ENCODE measurements around the gene SPACA4.
A peak's percentile ranks its signal among the peaks of the same experiment; 100 is the strongest.
"Not testable (repeated sequence)": the region's sequence is repeated elsewhere in the genome, so short reads cannot be mapped to it uniquely, and the experiment has no call there.

The SPACA4 gene

GRCh38 chr19:48627201-48627864 is 20.8 kb downstream of the SPACA4 start:
- H3K9ac ChIP-seq (ENCODE audit: low read depth in 1 of 2, low read length in 2 of 2), result peak overlapping the region; percentile 49 to 51
- H3K36me3 ChIP-seq (ENCODE audit: control insufficient read depth in 1 of 2, insufficient read depth in 2 of 2, low read length in 2 of 2), result peaks cover 4 to 16% of the 10 kb centered on the region in 2 donors
- H3K27me3 ChIP-seq (ENCODE audit: control insufficient read depth in 1 of 2, insufficient read depth in 2 of 2, low read length in 2 of 2), result no peaks in the 10 kb centered on the region
- no peaks in the 10 kb centered on the region for H3K9me3 ChIP-seq (ENCODE audit: control insufficient read depth in 1 of 2, low read length in 2 of 2)
- H3K4me1 ChIP-seq (ENCODE audit: control insufficient read depth in 1 of 2, insufficient read depth in 2 of 2, low read length in 2 of 2), result peaks cover 40 to 44% of the 10 kb centered on the region in 2 donors
- H3K4me3 ChIP-seq (ENCODE audit: low read depth in 1 of 2, low read length in 2 of 2), result peak overlapping the region; percentile 40 to 46
- peak overlapping the region; percentile 69 for H3K27ac ChIP-seq (ENCODE audit: low read depth, low read length)

- H3K4me3 ChIP-seq (ENCODE audit: low read depth in 1 of 2, low read length in 2 of 2), result peak overlapping the region; percentile 32 to 46
- H3K4me1 ChIP-seq (ENCODE audit: control insufficient read depth in 1 of 2, insufficient read depth in 2 of 2, low read length in 2 of 2), result peaks cover 46 to 49% of the 10 kb centered on the region in 2 donors
- peaks cover 4 to 20% of the 10 kb centered on the region in 2 donors for H3K36me3 ChIP-seq (ENCODE audit: control insufficient read depth in 1 of 2, insufficient read depth in 2 of 2, low read length in 2 of 2)
- no peaks in the 10 kb centered on the region for H3K9me3 ChIP-seq (ENCODE audit: control insufficient read depth in 1 of 2, low read length in 2 of 2)
- H3K27ac ChIP-seq (ENCODE audit: low read depth, low read length), result peak overlapping the region; percentile 69
- H3K27me3 ChIP-seq (ENCODE audit: control insufficient read depth in 1 of 2, insufficient read depth in 2 of 2, low read length in 2 of 2), result no peaks in the 10 kb centered on the region
- peak overlapping the region; percentile 49 to 51 for H3K9ac ChIP-seq (ENCODE audit: low read depth in 1 of 2, low read length in 2 of 2)
Measured at GRCh38 chr19:48627865-48628314, 21.3 kb downstream of the SPACA4 start.

DNA sequence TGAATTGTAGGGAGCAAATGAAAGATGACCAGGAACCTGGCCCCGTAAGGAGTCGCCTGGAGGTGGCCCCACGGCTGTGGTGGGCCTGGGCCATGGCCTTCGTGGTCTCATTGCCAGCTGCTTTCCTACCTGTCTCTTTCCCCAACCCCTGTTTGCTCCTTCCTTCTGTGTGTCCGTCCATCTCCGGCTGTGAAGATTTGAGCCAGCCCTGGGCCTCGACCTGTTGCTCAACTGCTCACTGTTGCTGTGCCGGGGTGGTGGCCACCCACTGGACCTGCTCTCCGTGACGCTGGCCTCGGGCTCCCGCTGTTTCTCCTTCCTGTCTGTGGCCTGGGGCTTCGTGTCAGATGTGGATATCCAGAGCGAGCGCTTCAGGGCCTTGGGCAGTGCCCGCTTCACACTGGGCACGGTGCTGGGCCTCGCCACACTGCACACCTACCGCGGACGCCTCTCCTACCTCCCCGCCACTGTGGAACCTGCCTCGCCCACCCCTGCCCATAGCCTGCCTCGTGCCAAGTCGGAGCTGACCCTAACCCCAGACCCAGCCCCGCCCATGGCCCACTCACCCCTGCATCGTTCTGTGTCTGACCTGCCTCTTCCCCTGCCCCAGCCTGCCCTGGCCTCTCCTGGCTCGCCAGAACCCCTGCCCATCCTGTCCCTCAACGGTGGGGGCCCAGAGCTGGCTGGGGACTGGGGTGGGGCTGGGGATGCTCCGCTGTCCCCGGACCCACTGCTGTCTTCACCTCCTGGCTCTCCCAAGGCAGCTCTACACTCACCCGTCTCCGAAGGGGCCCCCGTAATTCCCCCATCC is 22.1 kb downstream of the SPACA4 start:
- H3K4me3 ChIP-seq (ENCODE audit: low read depth in 1 of 2, low read length in 2 of 2), result no peak overlapping the region
- H3K27ac ChIP-seq (ENCODE audit: low read depth, low read length), result no peak overlapping the region
- peaks cover 48 to 51% of the 10 kb centered on the region in 2 donors for H3K4me1 ChIP-seq (ENCODE audit: control insufficient read depth in 1 of 2, insufficient read depth in 2 of 2, low read length in 2 of 2)
- no peak overlapping the region for H3K9ac ChIP-seq (ENCODE audit: low read depth in 1 of 2, low read length in 2 of 2)
- H3K36me3 ChIP-seq (ENCODE audit: control insufficient read depth in 1 of 2, insufficient read depth in 2 of 2, low read length in 2 of 2), result peaks cover 4 to 20% of the 10 kb centered on the region in 2 donors
- no peaks in the 10 kb centered on the region for H3K9me3 ChIP-seq (ENCODE audit: control insufficient read depth in 1 of 2, low read length in 2 of 2)
- H3K27me3 ChIP-seq (ENCODE audit: control insufficient read depth in 1 of 2, insufficient read depth in 2 of 2, low read length in 2 of 2), result no peaks in the 10 kb centered on the region

DNA sequence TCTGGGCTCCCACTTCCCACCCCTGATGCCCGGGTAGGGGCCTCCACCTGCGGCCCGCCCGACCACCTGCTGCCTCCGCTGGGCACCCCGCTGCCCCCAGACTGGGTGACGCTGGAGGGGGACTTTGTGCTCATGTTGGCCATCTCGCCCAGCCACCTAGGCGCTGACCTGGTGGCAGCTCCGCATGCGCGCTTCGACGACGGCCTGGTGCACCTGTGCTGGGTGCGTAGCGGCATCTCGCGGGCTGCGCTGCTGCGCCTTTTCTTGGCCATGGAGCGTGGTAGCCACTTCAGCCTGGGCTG is 22.7 kb downstream of the SPACA4 start:
- H3K4me1 ChIP-seq (ENCODE audit: control insufficient read depth in 1 of 2, insufficient read depth in 2 of 2, low read length in 2 of 2), result peaks cover 51 to 54% of the 10 kb centered on the region in 2 donors
- peak overlapping the region in 1 of 2 donors; percentile 64 for H3K9ac ChIP-seq (ENCODE audit: low read depth in 1 of 2, low read length in 2 of 2)
- peaks cover 4 to 20% of the 10 kb centered on the region in 2 donors for H3K36me3 ChIP-seq (ENCODE audit: control insufficient read depth in 1 of 2, insufficient read depth in 2 of 2, low read length in 2 of 2)
- no peak overlapping the region for H3K4me3 ChIP-seq (ENCODE audit: low read depth in 1 of 2, low read length in 2 of 2)
- no peaks in the 10 kb centered on the region for H3K9me3 ChIP-seq (ENCODE audit: control insufficient read depth in 1 of 2, low read length in 2 of 2)
- peak overlapping the region; percentile 70 for H3K27ac ChIP-seq (ENCODE audit: low read depth, low read length)
- H3K27me3 ChIP-seq (ENCODE audit: control insufficient read depth in 1 of 2, insufficient read depth in 2 of 2, low read length in 2 of 2), result no peaks in the 10 kb centered on the region

GRCh38 chr19:48629599-48630295 is 23.2 kb downstream of the SPACA4 start:
- peaks cover 4 to 20% of the 10 kb centered on the region in 2 donors for H3K36me3 ChIP-seq (ENCODE audit: control insufficient read depth in 1 of 2, insufficient read depth in 2 of 2, low read length in 2 of 2)
- peak overlapping the region; percentile 63 to 64 for H3K9ac ChIP-seq (ENCODE audit: low read depth in 1 of 2, low read length in 2 of 2)
- H3K27me3 ChIP-seq (ENCODE audit: control insufficient read depth in 1 of 2, insufficient read depth in 2 of 2, low read length in 2 of 2), result no peaks in the 10 kb centered on the region
- H3K4me3 ChIP-seq (ENCODE audit: low read depth in 1 of 2, low read length in 2 of 2), result no peak overlapping the region
- H3K4me1 ChIP-seq (ENCODE audit: control insufficient read depth in 1 of 2, insufficient read depth in 2 of 2, low read length in 2 of 2), result peaks cover 53 to 57% of the 10 kb centered on the region in 2 donors
- H3K9me3 ChIP-seq (ENCODE audit: control insufficient read depth in 1 of 2, low read length in 2 of 2), result no peaks in the 10 kb centered on the region
- H3K27ac ChIP-seq (ENCODE audit: low read depth, low read length), result peak overlapping the region; percentile 82

DNA sequence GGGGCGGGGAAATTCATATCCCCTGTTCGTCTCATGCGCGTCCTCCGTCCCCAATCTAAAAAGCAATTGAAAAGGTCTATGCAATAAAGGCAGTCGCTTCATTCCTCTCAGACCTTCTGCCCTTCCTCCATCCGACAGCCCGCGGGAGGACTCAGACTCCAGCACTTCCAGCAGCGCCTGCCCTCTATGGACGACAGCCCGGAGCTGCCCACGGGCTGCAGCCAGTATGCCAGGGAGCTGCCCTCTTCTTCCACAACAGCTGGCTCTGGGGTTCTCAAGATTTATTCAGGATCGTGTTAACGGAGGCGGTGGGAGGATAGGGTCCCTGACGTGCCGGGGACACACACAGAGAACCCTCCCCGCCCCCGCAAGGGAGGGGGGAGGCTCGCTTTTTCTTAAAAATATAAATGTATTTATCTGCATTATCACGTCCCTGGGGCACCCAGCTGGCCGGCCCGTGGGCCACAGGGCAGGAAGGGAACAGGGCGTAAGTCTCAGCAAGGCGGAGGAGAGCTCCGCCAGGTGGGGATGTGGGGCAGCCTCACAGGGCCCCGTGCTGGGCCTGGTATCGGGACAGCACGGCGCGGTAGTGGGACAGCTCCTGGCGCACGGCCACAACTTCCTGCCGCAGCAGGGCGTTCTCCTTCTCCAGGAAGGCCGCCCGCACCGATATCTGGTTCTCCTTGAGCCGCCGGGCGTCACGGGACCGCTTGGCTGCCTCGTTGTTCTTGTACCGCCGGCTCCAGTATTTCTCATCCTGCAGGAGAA is 23.9 kb downstream of the SPACA4 start:
- Histone ChIP-seq H3K4me1 (ENCODE audit: control insufficient read depth in 1 of 2, insufficient read depth in 2 of 2, low read length in 2 of 2) (peaks cover 59 to 62% of the 10 kb centered on the region in 2 donors), H3K4me3 (ENCODE audit: low read depth in 1 of 2, low read length in 2 of 2) (peak overlapping the region in 1 of 2 donors; percentile 23), H3K36me3 (ENCODE audit: control insufficient read depth in 1 of 2, insufficient read depth in 2 of 2, low read length in 2 of 2) (peaks cover 4 to 20% of the 10 kb centered on the region in 2 donors), H3K9ac (ENCODE audit: low read depth in 1 of 2, low read length in 2 of 2) (peak overlapping the region; percentile 63 to 64), H3K27me3 (ENCODE audit: control insufficient read depth in 1 of 2, insufficient read depth in 2 of 2, low read length in 2 of 2) (no peaks in the 10 kb centered on the region), H3K9me3 (ENCODE audit: control insufficient read depth in 1 of 2, low read length in 2 of 2) (no peaks in the 10 kb centered on the region), H3K27ac (ENCODE audit: low read depth, low read length) (peak overlapping the region; percentile 82)

DNA sequence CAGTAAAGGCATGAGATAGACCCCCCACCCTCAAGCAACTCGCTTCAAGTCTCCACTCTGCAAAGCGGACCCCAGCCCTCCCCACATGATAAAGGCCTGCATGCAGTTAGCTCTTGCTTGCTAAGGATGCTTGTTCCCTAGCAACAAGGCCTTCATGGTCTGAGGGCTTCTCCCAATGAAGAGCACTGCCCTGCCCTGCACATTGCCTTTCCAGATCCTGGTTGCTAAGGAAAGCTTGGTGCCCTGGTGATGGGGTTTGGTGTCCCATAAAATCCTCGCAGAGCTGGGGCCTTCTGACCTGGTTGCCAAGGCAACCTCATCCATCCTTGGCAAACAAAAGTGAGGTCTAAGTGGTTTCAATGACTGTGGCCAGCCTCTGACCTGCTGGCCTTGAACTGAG is 24.7 kb downstream of the SPACA4 start:
- peaks cover 4 to 20% of the 10 kb centered on the region in 2 donors for H3K36me3 ChIP-seq (ENCODE audit: control insufficient read depth in 1 of 2, insufficient read depth in 2 of 2, low read length in 2 of 2)
- peak overlapping the region; percentile 63 to 64 for H3K9ac ChIP-seq (ENCODE audit: low read depth in 1 of 2, low read length in 2 of 2)
- peak overlapping the region; percentile 82 for H3K27ac ChIP-seq (ENCODE audit: low read depth, low read length)

GRCh38 chr19:48632286-48632685 is 25.7 kb downstream of the SPACA4 start:
- H3K9me3 ChIP-seq (ENCODE audit: control insufficient read depth in 1 of 2, low read length in 2 of 2); H3K27me3 ChIP-seq (ENCODE audit: control insufficient read depth in 1 of 2, insufficient read depth in 2 of 2, low read length in 2 of 2); H3K27ac ChIP-seq (ENCODE audit: low read depth, low read length): not testable (repeated sequence)
- peaks cover 50 to 57% of the 10 kb centered on the region in 2 donors for H3K4me1 ChIP-seq (ENCODE audit: control insufficient read depth in 1 of 2, insufficient read depth in 2 of 2, low read length in 2 of 2)
- peak overlapping the region in 1 of 2 donors; percentile 31 for H3K4me3 ChIP-seq (ENCODE audit: low read depth in 1 of 2, low read length in 2 of 2)
- H3K9ac ChIP-seq (ENCODE audit: low read depth in 1 of 2, low read length in 2 of 2), result peak overlapping the region in 1 of 2 donors; percentile 28
- H3K36me3 ChIP-seq (ENCODE audit: control insufficient read depth in 1 of 2, insufficient read depth in 2 of 2, low read length in 2 of 2), result peaks cover 4 to 20% of the 10 kb centered on the region in 2 donors

More for the DNA sequence above, 24.7 kb downstream of the SPACA4 start:
- no peaks in the 10 kb centered on the region for H3K27me3 ChIP-seq (ENCODE audit: control insufficient read depth in 1 of 2, insufficient read depth in 2 of 2, low read length in 2 of 2)
- H3K4me3 ChIP-seq (ENCODE audit: low read depth in 1 of 2, low read length in 2 of 2), result no peak overlapping the region
- no peaks in the 10 kb centered on the region for H3K9me3 ChIP-seq (ENCODE audit: control insufficient read depth in 1 of 2, low read length in 2 of 2)
- H3K4me1 ChIP-seq (ENCODE audit: control insufficient read depth in 1 of 2, insufficient read depth in 2 of 2, low read length in 2 of 2), result peaks cover 58 to 62% of the 10 kb centered on the region in 2 donors

- H3K36me3 ChIP-seq (ENCODE audit: control insufficient read depth in 1 of 2, insufficient read depth in 2 of 2, low read length in 2 of 2), result peaks cover 4 to 20% of the 10 kb centered on the region in 2 donors
- no peaks in the 10 kb centered on the region for H3K27me3 ChIP-seq (ENCODE audit: control insufficient read depth in 1 of 2, insufficient read depth in 2 of 2, low read length in 2 of 2)
- peak overlapping the region in 1 of 2 donors; percentile 31 for H3K4me3 ChIP-seq (ENCODE audit: low read depth in 1 of 2, low read length in 2 of 2)
- no peak overlapping the region for H3K27ac ChIP-seq (ENCODE audit: low read depth, low read length)
- H3K9me3 ChIP-seq (ENCODE audit: control insufficient read depth in 1 of 2, low read length in 2 of 2), result no peaks in the 10 kb centered on the region
- H3K4me1 ChIP-seq (ENCODE audit: control insufficient read depth in 1 of 2, insufficient read depth in 2 of 2, low read length in 2 of 2), result peaks cover 46 to 54% of the 10 kb centered on the region in 2 donors
- H3K9ac ChIP-seq (ENCODE audit: low read depth in 1 of 2, low read length in 2 of 2), result peak overlapping the region; percentile 21 to 28
Measured at GRCh38 chr19:48632692-48633147, 26.2 kb downstream of the SPACA4 start.

All from duodenal mucosa (tissue), 2 donors.